Karpas-422 (cell line): Measurements from ENCODE around the gene MICOS13. TPM values are rescaled to one million over a fixed set of nuclear protein-coding genes. Genes with fewer than 3 reads are reported as not detected.

Experiments used
- DNase-seq: peaks from one replicate; pipeline ENCODE4 v3.0.0-alpha.2; 2015
- H2AFZ ChIP-seq: fragments of 200-600 bp; sonication (generic); 2 replicates; pipeline ENCODE4 v1.6.1; 2014; ENCODE audit warnings: antibody characterized with exemption, low read length, mixed read lengths
- H3K27ac ChIP-seq: fragments of 200-600 bp; sonication (generic); 2 replicates; pipeline ENCODE4 v1.5.1; 2014; ENCODE audit warnings: mild to moderate bottlenecking, low read length, moderate library complexity
- H3K27me3 ChIP-seq: fragments of 200-600 bp; sonication (generic); 2 replicates; pipeline ENCODE4 v1.6.1; 2014; ENCODE audit warnings: low read length, mixed read lengths
- H3K36me3 ChIP-seq: fragments of 200-600 bp; sonication (generic); 2 replicates; pipeline ENCODE4 v1.6.1; 2014; ENCODE audit warnings: low read length, mixed read lengths; ENCODE audit not compliant: insufficient read depth
- H3K4me1 ChIP-seq: fragments of 200-600 bp; sonication (generic); 2 replicates; pipeline ENCODE4 v1.6.1; 2014; ENCODE audit warnings: mild to moderate bottlenecking, low read length, mixed read lengths
- H3K4me2 ChIP-seq: fragments of 200-600 bp; sonication (generic); 2 replicates; pipeline ENCODE4 v1.6.1; 2014; ENCODE audit warnings: low read length, low read depth, mild to moderate bottlenecking; ENCODE audit not compliant: poor library complexity, severe bottlenecking
- H3K4me3 ChIP-seq: fragments of 200-600 bp; sonication (generic); 2 replicates; pipeline ENCODE4 v1.5.1; 2014; ENCODE audit warnings: mild to moderate bottlenecking, antibody characterized with exemption, low read length, mixed read lengths
- H3K79me2 ChIP-seq: fragments of 200-600 bp; sonication (generic); 2 replicates; pipeline ENCODE4 v1.6.1; 2014; ENCODE audit warnings: mild to moderate bottlenecking, low read length, mixed read lengths
- H3K9ac ChIP-seq: fragments of 200-600 bp; sonication (generic); 2 replicates; pipeline ENCODE4 v1.6.0; 2014; ENCODE audit warnings: low read length
- H3K9me2 ChIP-seq: fragments of 200-600 bp; sonication (generic), shearing (Covaris generic); replicated peaks from 2 replicates; pipeline ENCODE4 v1.6.0; 2014; ENCODE audit warnings: mild to moderate bottlenecking, low read length, moderate library complexity; ENCODE audit not compliant: insufficient read depth
- H3K9me3 ChIP-seq: fragments of 300-700, 200-600 bp; sonication (generic); 2 replicates; pipeline ENCODE4 v1.6.1; 2014; ENCODE audit warnings: low read length, mixed read lengths
- H4K20me1 ChIP-seq: fragments of 200-600 bp; sonication (generic); 2 replicates; pipeline ENCODE4 v1.6.1; 2014; ENCODE audit warnings: mild to moderate bottlenecking, antibody characterized with exemption, low read length, low read depth; ENCODE audit not compliant: insufficient read depth
- total RNA-seq: library from RNA; depleted of rRNA; stranded (reverse); fragments of >200 nt; shearing (Covaris generic); gene quantifications from 2 replicates; pipeline ENCODE4 v1.2.3, GENCODE V29; 2014; ENCODE audit warnings: low replicate concordance

Gene MICOS13
- total RNA-seq, 1 experiment from 2014 or later = 63.4 TPM

DNA sequence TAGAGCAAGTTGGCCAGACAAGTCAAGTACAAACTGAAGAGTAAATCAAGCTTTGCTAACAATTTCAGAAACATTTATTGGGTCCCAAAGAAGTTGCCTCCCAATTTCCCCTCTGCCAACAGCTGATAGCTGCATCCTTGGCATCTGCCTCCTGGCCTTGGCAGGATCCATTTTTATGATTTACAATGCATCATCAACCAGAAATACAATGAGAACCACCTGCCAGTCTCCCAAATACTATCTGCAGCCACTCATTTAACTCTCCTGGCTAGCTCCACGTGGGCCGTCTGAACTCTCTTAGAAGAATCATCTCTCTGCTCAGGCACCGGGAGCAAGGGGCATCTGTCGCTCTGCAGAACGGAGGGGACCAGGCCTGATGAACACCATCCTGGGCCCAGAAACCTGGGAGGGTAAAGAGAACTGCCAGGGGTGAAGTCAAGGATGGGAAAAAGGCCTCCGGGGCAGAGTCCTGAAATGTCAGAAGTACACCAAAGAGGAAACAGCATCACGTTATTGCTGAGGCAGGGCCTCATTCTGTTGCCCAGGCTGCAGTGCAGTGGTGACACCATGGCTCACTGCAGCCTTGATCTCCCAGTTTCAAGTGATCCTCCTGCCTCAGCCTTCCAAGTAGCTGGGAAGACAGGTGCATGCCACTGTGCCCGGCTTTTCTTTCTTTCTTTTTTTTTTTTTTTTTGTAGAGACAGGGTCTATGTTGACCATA, 37.1 kb upstream of the MICOS13 start:
- Histone ChIP-seq H3K27me3 (no peaks in the 10 kb centered on the region), H3K36me3 (peaks cover 16% of the 10 kb centered on the region; the same call in 1 of the 2 replicates), H3K4me1 (peaks cover 22% of the 10 kb centered on the region), H2AFZ (no peak overlapping the region), H3K4me3 (peak overlapping the region; percentile 82; the same call in 1 of the 2 replicates), H3K9ac (peak overlapping the region; percentile 82; the same call in 1 of the 2 replicates), H3K4me2 (peak overlapping the region; percentile 98), H4K20me1 (peaks cover 18% of the 10 kb centered on the region), H3K9me3 (no peaks in the 10 kb centered on the region), H3K79me2 (peaks cover 59% of the 10 kb centered on the region), H3K27ac (peak overlapping the region; percentile 77; the same call in 1 of the 2 replicates), H3K9me2 (no peaks in the 10 kb centered on the region)
- no peak for DNase-seq

DNA sequence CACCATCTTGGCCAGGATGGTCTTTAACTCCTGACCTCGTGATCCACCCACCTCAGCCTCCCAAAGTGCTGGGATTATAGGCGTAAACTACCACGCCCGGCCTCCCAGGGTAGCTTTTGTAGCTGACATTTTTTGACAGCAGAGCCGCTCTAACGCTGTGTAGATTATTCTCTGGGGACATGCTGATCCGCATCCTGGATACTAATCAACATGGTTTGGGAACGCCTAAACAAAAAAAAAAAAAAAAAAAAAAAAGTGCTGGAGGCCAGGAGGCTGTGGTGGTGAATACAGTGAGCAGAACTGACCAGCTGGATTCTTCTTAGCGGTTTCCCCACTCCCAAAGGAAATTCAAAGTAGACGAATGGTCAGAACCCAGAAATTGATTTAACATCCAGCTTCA, 34.5 kb upstream of the MICOS13 start:
- H3K79me2 ChIP-seq = peaks cover 57% of the 10 kb centered on the region
- no peak overlapping the region for H2AFZ ChIP-seq
- no peaks in the 10 kb centered on the region for H3K9me2 ChIP-seq
- H3K4me1 ChIP-seq = peaks cover 18% of the 10 kb centered on the region
- no peaks in the 10 kb centered on the region for H3K27me3 ChIP-seq
- no peaks in the 10 kb centered on the region for H3K9me3 ChIP-seq
- no peak overlapping the region for H3K4me2 ChIP-seq
- no peak overlapping the region for H3K27ac ChIP-seq
- no peak for DNase-seq
- peaks cover 19% of the 10 kb centered on the region; the same call in 1 of the 2 replicates for H3K36me3 ChIP-seq
- H3K4me3 ChIP-seq = no peak overlapping the region
- H3K9ac ChIP-seq = no peak overlapping the region
- H4K20me1 ChIP-seq = peaks cover 18% of the 10 kb centered on the region

DNA sequence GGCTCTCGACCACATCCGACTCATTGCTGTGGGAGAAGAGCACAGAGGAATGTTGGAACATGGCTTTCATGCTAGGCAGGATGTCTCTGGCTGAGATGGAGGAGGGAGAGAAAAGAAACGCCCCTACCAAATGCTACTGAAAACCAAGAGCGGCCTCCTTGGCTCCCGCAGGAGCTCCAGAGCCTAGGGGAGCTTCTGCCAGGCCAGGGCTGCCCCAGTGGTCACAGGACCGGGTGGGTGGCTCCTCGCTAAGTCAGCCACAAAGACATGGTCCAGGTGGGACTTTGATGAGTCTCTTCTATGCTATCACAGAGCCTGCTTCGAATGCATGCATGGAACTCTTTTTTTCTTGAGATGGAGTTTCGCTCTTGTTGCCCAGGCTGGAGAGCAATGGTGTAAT, 32.9 kb upstream of the MICOS13 start:
- Histone ChIP-seq H3K79me2 (peaks cover 42% of the 10 kb centered on the region), H3K4me3 (no peak overlapping the region), H3K9me3 (no peaks in the 10 kb centered on the region), H3K4me2 (no peak overlapping the region), H2AFZ (no peak overlapping the region), H3K4me1 (peaks cover 12% of the 10 kb centered on the region), H3K27ac (no peak overlapping the region), H3K27me3 (no peaks in the 10 kb centered on the region), H3K36me3 (peaks cover 19% of the 10 kb centered on the region; the same call in 1 of the 2 replicates), H4K20me1 (peaks cover 18% of the 10 kb centered on the region), H3K9me2 (no peaks in the 10 kb centered on the region), H3K9ac (no peak overlapping the region)
- DNase-seq = peak; percentile 26

DNA sequence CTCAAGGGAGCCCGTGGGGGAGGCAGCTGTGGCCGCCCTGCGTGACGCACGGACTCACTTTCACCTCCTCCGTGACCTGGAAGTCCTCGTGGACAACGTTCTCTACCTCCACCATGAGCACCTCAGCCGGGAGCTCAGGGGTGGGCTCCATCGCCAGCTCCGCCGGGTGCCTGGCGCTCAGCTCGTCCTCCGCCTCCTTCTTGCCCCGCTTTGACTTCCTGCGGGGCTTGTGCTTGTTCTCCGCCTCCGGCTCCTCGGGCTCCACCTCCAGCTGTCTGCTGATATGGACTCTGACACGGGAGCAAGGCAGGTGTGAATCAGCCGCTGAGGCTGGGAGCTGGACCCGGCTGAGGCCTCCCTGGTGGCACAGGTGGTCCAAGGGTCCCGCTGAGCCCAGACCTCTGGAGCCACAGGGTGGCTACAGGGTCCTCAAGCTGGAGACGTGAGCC, 31.4 kb upstream of the MICOS13 start:
- Histone ChIP-seq H3K9ac (no peak overlapping the region), H3K4me2 (no peak overlapping the region), H3K36me3 (peaks cover 14% of the 10 kb centered on the region; the same call in 1 of the 2 replicates), H3K9me3 (no peaks in the 10 kb centered on the region), H2AFZ (no peak overlapping the region), H3K79me2 (peaks cover 27% of the 10 kb centered on the region), H3K27ac (no peak overlapping the region), H3K4me1 (no peaks in the 10 kb centered on the region), H3K4me3 (no peak overlapping the region), H4K20me1 (peaks cover 9% of the 10 kb centered on the region; the same call in 1 of the 2 replicates), H3K9me2 (no peaks in the 10 kb centered on the region), H3K27me3 (no peaks in the 10 kb centered on the region)
- DNase-seq = no peak

DNA sequence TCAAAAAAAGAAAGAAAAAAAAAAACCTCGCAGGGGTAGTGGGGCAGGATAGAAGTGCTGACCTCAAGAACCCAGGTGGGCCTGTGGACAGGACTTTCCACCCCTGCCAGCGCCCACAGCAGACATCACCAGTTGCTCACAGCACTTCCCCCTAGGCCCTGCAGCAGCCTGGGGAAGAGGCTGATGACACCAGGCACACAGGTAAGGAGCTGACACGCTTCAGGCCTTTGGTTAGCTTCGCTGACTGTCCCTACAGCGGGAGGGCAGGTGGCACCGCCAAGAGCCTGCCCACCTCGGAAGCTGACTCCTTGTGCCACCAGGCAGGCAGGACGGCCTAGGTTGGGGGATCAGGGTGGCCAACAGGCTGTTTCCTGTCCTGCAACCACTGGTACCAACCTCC, 30.7 kb upstream of the MICOS13 start:
- Histone ChIP-seq H3K9ac (no peak overlapping the region), H2AFZ (no peak overlapping the region), H3K4me3 (no peak overlapping the region), H3K4me2 (no peak overlapping the region), H3K27ac (no peak overlapping the region), H4K20me1 (peaks cover 5% of the 10 kb centered on the region; the same call in 1 of the 2 replicates), H3K9me2 (no peaks in the 10 kb centered on the region), H3K79me2 (peaks cover 20% of the 10 kb centered on the region), H3K4me1 (no peaks in the 10 kb centered on the region), H3K27me3 (no peaks in the 10 kb centered on the region), H3K9me3 (no peaks in the 10 kb centered on the region), H3K36me3 (peaks cover 11% of the 10 kb centered on the region; the same call in 1 of the 2 replicates)
- DNase-seq = no peak

DNA sequence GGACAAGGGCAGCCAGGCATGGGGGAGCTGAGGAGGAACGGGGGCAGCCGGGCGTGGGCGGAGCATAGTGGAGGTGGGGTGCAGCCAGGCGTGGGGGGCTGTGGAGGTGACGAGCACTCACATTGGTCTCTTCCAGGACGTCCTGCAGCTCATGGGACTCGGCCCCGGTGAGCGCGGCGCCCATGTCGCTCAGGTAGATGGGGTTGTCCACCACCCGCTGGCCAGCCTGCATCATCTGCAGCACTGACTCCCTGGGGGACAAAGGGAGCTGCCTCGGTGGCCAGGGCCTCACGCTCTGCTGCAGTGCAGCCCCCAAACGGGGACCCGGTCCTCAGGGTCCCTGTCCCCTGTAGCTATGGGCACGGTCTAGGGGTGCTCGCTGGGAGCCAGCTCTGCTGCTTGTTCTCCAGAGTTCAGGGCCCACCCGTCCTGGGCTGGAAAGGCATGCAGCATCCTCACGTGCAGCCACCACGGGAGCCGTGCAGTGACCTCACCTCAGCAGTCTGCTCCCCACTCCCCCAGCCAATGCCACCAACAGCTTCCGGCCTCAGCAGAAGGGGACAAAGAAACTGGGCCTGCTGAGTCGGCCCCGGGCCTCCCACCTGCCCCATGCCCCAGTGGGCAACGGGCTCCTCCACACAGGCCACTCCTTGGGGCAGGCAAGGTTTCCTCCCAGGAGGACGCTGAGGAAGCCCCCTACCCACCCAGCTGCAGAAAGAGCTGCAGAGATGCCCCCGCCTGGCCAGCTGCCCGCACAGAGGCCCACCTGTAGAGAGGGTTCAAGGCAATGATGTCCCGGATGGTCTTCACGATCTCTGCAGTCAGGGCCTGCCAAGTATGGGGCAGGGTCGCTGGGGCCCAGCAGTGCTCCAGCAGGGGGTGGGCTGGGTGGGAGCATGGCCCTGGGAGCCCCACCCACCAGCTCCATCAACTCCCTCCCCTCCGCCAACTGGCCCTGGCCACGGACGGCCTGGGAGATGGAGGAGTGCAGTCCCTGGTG, 27.6 kb upstream of the MICOS13 start:
- no peaks in the 10 kb centered on the region for H3K79me2 ChIP-seq
- H3K36me3 ChIP-seq = peaks cover 16% of the 10 kb centered on the region
- no peak overlapping the region for H3K4me2 ChIP-seq
- no peak for DNase-seq
- H3K27ac ChIP-seq = no peak overlapping the region
- H2AFZ ChIP-seq = no peak overlapping the region
- H3K9ac ChIP-seq = no peak overlapping the region
- H3K9me2 ChIP-seq = no peaks in the 10 kb centered on the region
- H3K4me3 ChIP-seq = no peak overlapping the region
- H4K20me1 ChIP-seq = no peaks in the 10 kb centered on the region
- H3K9me3 ChIP-seq = no peaks in the 10 kb centered on the region
- H3K4me1 ChIP-seq = no peaks in the 10 kb centered on the region
- no peaks in the 10 kb centered on the region for H3K27me3 ChIP-seq

DNA sequence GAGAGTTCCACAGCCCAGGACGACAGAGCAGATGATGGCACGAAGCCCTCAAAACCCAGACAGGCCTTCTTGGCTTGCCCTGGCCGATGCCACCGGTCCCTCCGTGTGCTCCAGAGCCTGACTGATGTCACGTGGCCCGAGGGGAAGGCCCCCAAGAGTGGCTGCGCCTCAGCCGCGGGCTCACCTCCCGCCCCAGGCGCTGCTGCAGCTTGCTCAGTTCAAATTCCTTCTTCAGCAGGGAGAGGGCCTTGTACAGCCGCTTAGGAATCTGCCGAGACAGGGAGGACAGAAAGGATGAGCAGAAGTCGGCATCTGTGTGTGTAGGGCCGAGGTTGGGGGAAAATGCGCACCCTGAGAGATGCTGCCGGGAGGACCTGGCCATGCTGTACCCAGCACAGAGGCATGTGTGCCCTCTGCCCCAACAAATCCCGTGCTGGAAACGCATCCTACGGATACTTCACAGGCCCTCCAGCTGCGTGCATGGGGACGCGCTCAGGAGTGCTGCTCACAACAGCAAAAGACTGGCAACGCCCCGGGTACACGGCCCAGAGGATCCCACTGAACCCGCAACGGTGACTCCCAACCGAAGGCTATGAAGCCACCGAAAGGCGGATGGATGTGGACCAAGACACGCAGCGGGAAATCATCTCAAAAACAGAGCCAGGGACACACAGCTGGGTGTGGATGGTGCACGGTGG, 26.7 kb upstream of the MICOS13 start:
- H3K4me1 ChIP-seq = no peaks in the 10 kb centered on the region
- H4K20me1 ChIP-seq = no peaks in the 10 kb centered on the region
- no peak overlapping the region for H3K9ac ChIP-seq
- peaks cover 16% of the 10 kb centered on the region for H3K36me3 ChIP-seq
- H3K27ac ChIP-seq = no peak overlapping the region
- no peak for DNase-seq
- no peaks in the 10 kb centered on the region for H3K9me3 ChIP-seq
- no peaks in the 10 kb centered on the region for H3K79me2 ChIP-seq
- H2AFZ ChIP-seq = no peak overlapping the region
- no peaks in the 10 kb centered on the region for H3K27me3 ChIP-seq
- no peak overlapping the region for H3K4me3 ChIP-seq
- H3K4me2 ChIP-seq = no peak overlapping the region
- no peaks in the 10 kb centered on the region for H3K9me2 ChIP-seq
